Measurements from ENCODE around the gene TMIGD2. TPM values are rescaled to one million over a fixed set of nuclear protein-coding genes. Genes with fewer than 3 reads are reported as not detected.

Gene TMIGD2
- total and polyA plus RNA-seq, 4 donors: 0.16 to 0.94 (median 0.48) TPM

GRCh38 chr19:4256563-4256962, 45.6 kb downstream of the TMIGD2 start:
- WGBS: 99% methylated on average over 4 of the region's 4 CpGs
- H3K4me1 ChIP-seq (ENCODE audit: control insufficient read depth in 4 of 4, insufficient read depth in 4 of 4, low read length in 3 of 4): no peaks in the 10 kb centered on the region
- no peak for DNase-seq (ENCODE audit: low spot score)
- H3K36me3 ChIP-seq (ENCODE audit: control insufficient read depth in 4 of 4, insufficient read depth in 3 of 4, low read depth in 1 of 4, low read length in 3 of 4): peaks cover 30 to 70% (median 43%) of the 10 kb centered on the region in 4 donors
- H3K9me3 ChIP-seq (ENCODE audit: control insufficient read depth in 4 of 4, low read length in 3 of 4): peaks cover 0 to 8% (median 2%) of the 10 kb centered on the region in 4 donors
- H3K27ac ChIP-seq (ENCODE audit: low read depth in 1 of 2, low read length in 2 of 2): no peak overlapping the region
- TF ChIP-seq SP1 (IDR thresholded peaks at IDR 0.05) (no peak), HNF4A (conservative IDR thresholded peaks at IDR 0.05) (no peak), GABPA (IDR thresholded peaks at IDR 0.05 in 1 of 2, conservative IDR thresholded peaks at IDR 0.05 in 1 of 2) (no peak), FOXA1 (IDR thresholded peaks at IDR 0.05) (no peak), ZBTB33 (IDR thresholded peaks at IDR 0.05) (no peak), REST (IDR thresholded peaks at IDR 0.05) (no peak), EGR1 (IDR thresholded peaks at IDR 0.05; ENCODE audit: low read depth in 2 of 2) (no peak), JUND (IDR thresholded peaks at IDR 0.05) (no peak), HNF4G (IDR thresholded peaks at IDR 0.05) (no peak), FOXA2 (IDR thresholded peaks at IDR 0.05) (no peak)
- TF ChIP-seq, protein P1, sequence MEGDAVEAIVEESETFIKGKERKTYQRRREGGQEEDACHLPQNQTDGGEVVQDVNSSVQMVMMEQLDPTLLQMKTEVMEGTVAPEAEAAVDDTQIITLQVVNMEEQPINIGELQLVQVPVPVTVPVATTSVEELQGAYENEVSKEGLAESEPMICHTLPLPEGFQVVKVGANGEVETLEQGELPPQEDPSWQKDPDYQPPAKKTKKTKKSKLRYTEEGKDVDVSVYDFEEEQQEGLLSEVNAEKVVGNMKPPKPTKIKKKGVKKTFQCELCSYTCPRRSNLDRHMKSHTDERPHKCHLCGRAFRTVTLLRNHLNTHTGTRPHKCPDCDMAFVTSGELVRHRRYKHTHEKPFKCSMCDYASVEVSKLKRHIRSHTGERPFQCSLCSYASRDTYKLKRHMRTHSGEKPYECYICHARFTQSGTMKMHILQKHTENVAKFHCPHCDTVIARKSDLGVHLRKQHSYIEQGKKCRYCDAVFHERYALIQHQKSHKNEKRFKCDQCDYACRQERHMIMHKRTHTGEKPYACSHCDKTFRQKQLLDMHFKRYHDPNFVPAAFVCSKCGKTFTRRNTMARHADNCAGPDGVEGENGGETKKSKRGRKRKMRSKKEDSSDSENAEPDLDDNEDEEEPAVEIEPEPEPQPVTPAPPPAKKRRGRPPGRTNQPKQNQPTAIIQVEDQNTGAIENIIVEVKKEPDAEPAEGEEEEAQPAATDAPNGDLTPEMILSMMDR (IDR thresholded peaks at IDR 0.05; ENCODE audit: low read depth, low read length, missing input control): no peak
- TF ChIP-seq, protein P2, sequence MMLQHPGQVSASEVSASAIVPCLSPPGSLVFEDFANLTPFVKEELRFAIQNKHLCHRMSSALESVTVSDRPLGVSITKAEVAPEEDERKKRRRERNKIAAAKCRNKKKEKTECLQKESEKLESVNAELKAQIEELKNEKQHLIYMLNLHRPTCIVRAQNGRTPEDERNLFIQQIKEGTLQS (IDR thresholded peaks at IDR 0.05): no peak
- H3K27me3 ChIP-seq (ENCODE audit: control insufficient read depth in 4 of 4, insufficient read depth in 4 of 4, low read length in 3 of 4): no peaks in the 10 kb centered on the region
- no peak overlapping the region for H3K9ac ChIP-seq (ENCODE audit: low read depth in 1 of 2, low read length in 2 of 2)
- no peak overlapping the region for H3K4me3 ChIP-seq (ENCODE audit: low read depth in 1 of 3, low read length in 3 of 3)

- Histone ChIP-seq H3K4me3 (ENCODE audit: low read depth in 1 of 3, low read length in 3 of 3) (peak within 1 kb of the TSS; percentile 46 to 98 (median 90)), H3K9ac (ENCODE audit: low read depth in 1 of 2, low read length in 2 of 2) (peak within 1 kb of the TSS; percentile 48 to 100), H3K27me3 (ENCODE audit: control insufficient read depth in 4 of 4, insufficient read depth in 4 of 4, low read length in 3 of 4) (no peaks in the 10 kb centered on the region), H3K9me3 (ENCODE audit: control insufficient read depth in 4 of 4, low read length in 3 of 4) (peaks cover 0 to 1% (median under 1%) of the 10 kb centered on the region in 4 donors), H3K27ac (ENCODE audit: low read depth in 1 of 2, low read length in 2 of 2) (peak within 1 kb of the TSS; percentile 92 to 98), H3K4me1 (ENCODE audit: control insufficient read depth in 4 of 4, insufficient read depth in 4 of 4, low read length in 3 of 4) (peaks cover 0 to 15% (median 10%) of the 10 kb centered on the region in 4 donors), H3K36me3 (ENCODE audit: control insufficient read depth in 4 of 4, insufficient read depth in 3 of 4, low read depth in 1 of 4, low read length in 3 of 4) (peaks cover 4 to 29% (median 18%) of the 10 kb centered on the region in 4 donors)
- DNase-seq (ENCODE audit: low spot score): peak; percentile 95
- WGBS: under 1% methylated on average over 45 of the region's 45 CpGs
- TF ChIP-seq HNF4G (IDR thresholded peaks at IDR 0.05) (no peak), RXRA (IDR thresholded peaks at IDR 0.05) (peak; percentile 7 to 31), HNF4A (conservative IDR thresholded peaks at IDR 0.05) (peak; percentile 5 to 20), MAX (IDR thresholded peaks at IDR 0.05) (peak; percentile 61), FOXA2 (IDR thresholded peaks at IDR 0.05) (no peak), TAF1 (conservative IDR thresholded peaks at IDR 0.05) (peak; percentile 69), JUND (IDR thresholded peaks at IDR 0.05) (peak; percentile 27 to 46), YY1 (IDR thresholded peaks at IDR 0.05) (peak; percentile 54), EGR1 (IDR thresholded peaks at IDR 0.05; ENCODE audit: low read depth in 2 of 2) (peak; percentile 39 to 59), GABPA (IDR thresholded peaks at IDR 0.05 in 1 of 2, conservative IDR thresholded peaks at IDR 0.05 in 1 of 2) (peak; percentile 99), SP1 (IDR thresholded peaks at IDR 0.05) (peak; percentile 99), FOXA1 (IDR thresholded peaks at IDR 0.05) (no peak), RAD21 (IDR thresholded peaks at IDR 0.05) (peak; percentile 36 to 63), NR2F2 (IDR thresholded peaks at IDR 0.05) (peak; percentile 60)
- TF ChIP-seq, protein P1 (IDR thresholded peaks at IDR 0.05; ENCODE audit: low read depth, low read length, missing input control): peak; percentile 28
- TF ChIP-seq, protein P2 (IDR thresholded peaks at IDR 0.05): peak; percentile 4
Measured at GRCh38 chr19:4246767-4247593, 55.2 kb downstream of the TMIGD2 start, which contains the start of gene YJU2. TSS of gene YJU2 (plus strand) at chr19:4247080. CDS start at chr19:4247147, 67 bp downstream.
